ENCODE measurements around the gene CTNNBL1.

The CTNNBL1 gene

GRCh38 chr20:37864298-37864697, 170.5 kb downstream of the CTNNBL1 start:
- no peak overlapping the region for H3K4me3 ChIP-seq (replicated peaks in 1 of 2; ENCODE audit: low read depth in 2 of 2, low read length in 2 of 2)
- no peak for TF ChIP-seq CTCF (IDR thresholded peaks at IDR 0.05; ENCODE audit: low read depth, low read length)
- DNase-seq (ENCODE audit: low read depth in 2 of 2), result no peak

- no peak overlapping the region for H3K4me3 ChIP-seq (replicated peaks in 1 of 2; ENCODE audit: low read depth in 2 of 2, low read length in 2 of 2)
- DNase-seq (ENCODE audit: low read depth in 2 of 2), result no peak
- TF ChIP-seq CTCF (IDR thresholded peaks at IDR 0.05; ENCODE audit: low read depth, low read length), result no peak
Observed at GRCh38 chr20:37866051-37866450, 172.2 kb downstream of the CTNNBL1 start.

- no peak overlapping the region for H3K4me3 ChIP-seq (replicated peaks in 1 of 2; ENCODE audit: low read depth in 2 of 2, low read length in 2 of 2)
- TF ChIP-seq CTCF (IDR thresholded peaks at IDR 0.05; ENCODE audit: low read depth, low read length), result no peak
- no peak for DNase-seq (ENCODE audit: low read depth in 2 of 2)
Observed at GRCh38 chr20:37867289-37868195, 173.7 kb downstream of the CTNNBL1 start.

- DNase-seq (ENCODE audit: low read depth in 2 of 2), result no peak
- no peak for TF ChIP-seq CTCF (IDR thresholded peaks at IDR 0.05; ENCODE audit: low read depth, low read length)
- H3K4me3 ChIP-seq (replicated peaks in 1 of 2; ENCODE audit: low read depth in 2 of 2, low read length in 2 of 2), result no peak overlapping the region
Observed at GRCh38 chr20:37868851-37869333, 175.1 kb downstream of the CTNNBL1 start.

GRCh38 chr20:37869334-37869861, 175.6 kb downstream of the CTNNBL1 start:
- TF ChIP-seq CTCF (IDR thresholded peaks at IDR 0.05; ENCODE audit: low read depth, low read length), result no peak

GRCh38 chr20:37870294-37870693, 176.5 kb downstream of the CTNNBL1 start:
- H3K4me3 ChIP-seq (replicated peaks in 1 of 2; ENCODE audit: low read depth in 2 of 2, low read length in 2 of 2), result no peak overlapping the region
- no peak for TF ChIP-seq CTCF (IDR thresholded peaks at IDR 0.05; ENCODE audit: low read depth, low read length)
- DNase-seq (ENCODE audit: low read depth in 2 of 2), result no peak

More at GRCh38 chr20:37869334-37869861, 175.6 kb downstream of the CTNNBL1 start:
- no peak overlapping the region for H3K4me3 ChIP-seq (replicated peaks in 1 of 2; ENCODE audit: low read depth in 2 of 2, low read length in 2 of 2)
- DNase-seq (ENCODE audit: low read depth in 2 of 2), result no peak

Measured in cardiac fibroblast (primary cell).